ENCODE measurements around the gene C4A.
"Not testable (repeated sequence)": the region's sequence is repeated elsewhere in the genome, so short reads cannot be mapped to it uniquely, and the experiment has no call there.

DNA sequence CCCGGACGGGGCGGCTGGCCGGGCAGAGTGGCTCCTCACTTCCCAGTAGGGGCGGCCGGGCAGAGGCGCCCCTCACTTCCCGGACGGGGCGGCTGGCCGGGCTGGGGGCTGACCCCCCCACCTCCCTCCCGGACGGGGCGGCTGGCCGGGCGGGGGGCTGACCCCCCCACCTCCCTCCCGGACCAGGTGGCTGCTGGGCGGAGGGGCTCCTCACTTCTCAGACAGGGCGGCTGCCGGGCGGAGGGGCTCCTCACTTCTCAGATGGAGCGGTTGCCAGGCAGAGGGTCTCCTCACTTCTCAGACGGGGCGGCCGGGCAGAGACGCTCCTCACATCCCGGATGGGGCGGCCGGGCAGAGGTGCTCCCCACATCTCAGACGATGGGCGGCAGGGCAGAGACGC is 49.7 kb upstream of the C4A start:
- TF ChIP-seq, protein P1, sequence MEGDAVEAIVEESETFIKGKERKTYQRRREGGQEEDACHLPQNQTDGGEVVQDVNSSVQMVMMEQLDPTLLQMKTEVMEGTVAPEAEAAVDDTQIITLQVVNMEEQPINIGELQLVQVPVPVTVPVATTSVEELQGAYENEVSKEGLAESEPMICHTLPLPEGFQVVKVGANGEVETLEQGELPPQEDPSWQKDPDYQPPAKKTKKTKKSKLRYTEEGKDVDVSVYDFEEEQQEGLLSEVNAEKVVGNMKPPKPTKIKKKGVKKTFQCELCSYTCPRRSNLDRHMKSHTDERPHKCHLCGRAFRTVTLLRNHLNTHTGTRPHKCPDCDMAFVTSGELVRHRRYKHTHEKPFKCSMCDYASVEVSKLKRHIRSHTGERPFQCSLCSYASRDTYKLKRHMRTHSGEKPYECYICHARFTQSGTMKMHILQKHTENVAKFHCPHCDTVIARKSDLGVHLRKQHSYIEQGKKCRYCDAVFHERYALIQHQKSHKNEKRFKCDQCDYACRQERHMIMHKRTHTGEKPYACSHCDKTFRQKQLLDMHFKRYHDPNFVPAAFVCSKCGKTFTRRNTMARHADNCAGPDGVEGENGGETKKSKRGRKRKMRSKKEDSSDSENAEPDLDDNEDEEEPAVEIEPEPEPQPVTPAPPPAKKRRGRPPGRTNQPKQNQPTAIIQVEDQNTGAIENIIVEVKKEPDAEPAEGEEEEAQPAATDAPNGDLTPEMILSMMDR (conservative IDR thresholded peaks at IDR 0.05; ENCODE audit: low read depth, low read length) = not testable (repeated sequence)
- not testable (repeated sequence) for TF ChIP-seq RFX5 (IDR thresholded peaks at IDR 0.05; ENCODE audit: low read depth, low read length); CHD1 (IDR thresholded peaks at IDR 0.05; ENCODE audit: low read depth, low read length); RCOR1 (IDR thresholded peaks at IDR 0.05; ENCODE audit: insufficient replicate concordance, low read length); FOS (IDR thresholded peaks at IDR 0.05; ENCODE audit: low read depth, low read length); POLR2A (IDR thresholded peaks at IDR 0.05; ENCODE audit: low read depth, low read length); RAD21 (IDR thresholded peaks at IDR 0.05; ENCODE audit: low read length)
- TF ChIP-seq, protein P2, sequence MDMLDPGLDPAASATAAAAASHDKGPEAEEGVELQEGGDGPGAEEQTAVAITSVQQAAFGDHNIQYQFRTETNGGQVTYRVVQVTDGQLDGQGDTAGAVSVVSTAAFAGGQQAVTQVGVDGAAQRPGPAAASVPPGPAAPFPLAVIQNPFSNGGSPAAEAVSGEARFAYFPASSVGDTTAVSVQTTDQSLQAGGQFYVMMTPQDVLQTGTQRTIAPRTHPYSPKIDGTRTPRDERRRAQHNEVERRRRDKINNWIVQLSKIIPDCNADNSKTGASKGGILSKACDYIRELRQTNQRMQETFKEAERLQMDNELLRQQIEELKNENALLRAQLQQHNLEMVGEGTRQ (IDR thresholded peaks at IDR 0.05; ENCODE audit: low read depth, low read length) = not testable (repeated sequence)
- TF ChIP-seq, protein P3, sequence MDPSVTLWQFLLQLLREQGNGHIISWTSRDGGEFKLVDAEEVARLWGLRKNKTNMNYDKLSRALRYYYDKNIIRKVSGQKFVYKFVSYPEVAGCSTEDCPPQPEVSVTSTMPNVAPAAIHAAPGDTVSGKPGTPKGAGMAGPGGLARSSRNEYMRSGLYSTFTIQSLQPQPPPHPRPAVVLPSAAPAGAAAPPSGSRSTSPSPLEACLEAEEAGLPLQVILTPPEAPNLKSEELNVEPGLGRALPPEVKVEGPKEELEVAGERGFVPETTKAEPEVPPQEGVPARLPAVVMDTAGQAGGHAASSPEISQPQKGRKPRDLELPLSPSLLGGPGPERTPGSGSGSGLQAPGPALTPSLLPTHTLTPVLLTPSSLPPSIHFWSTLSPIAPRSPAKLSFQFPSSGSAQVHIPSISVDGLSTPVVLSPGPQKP (IDR thresholded peaks at IDR 0.05; ENCODE audit: borderline replicate concordance, low read depth, low read length) = not testable (repeated sequence)
